Kidney capillary endothelial cell (primary cell): ENCODE results near the gene HOGA1.
"Not testable (repeated sequence)": the region's sequence is repeated elsewhere in the genome, so short reads cannot be mapped to it uniquely, and the experiment has no call there.

Experiments
- DNase-seq: peaks from one replicate; pipeline ENCODE4 v3.0.0-alpha.2; 2018; ENCODE audit warnings: low spot score

Gene HOGA1

GRCh38 chr10:97611473-97611872, 27.3 kb downstream of the HOGA1 start:
- DNase-seq: no peak

GRCh38 chr10:97612386-97612785, 28.2 kb downstream of the HOGA1 start:
- peak; percentile 62 for DNase-seq

GRCh38 chr10:97618285-97618684, 34.1 kb downstream of the HOGA1 start:
- DNase-seq: no peak

- no peak for DNase-seq
Measured at GRCh38 chr10:97618733-97619132, 34.5 kb downstream of the HOGA1 start.

GRCh38 chr10:97623277-97623676, 39.1 kb downstream of the HOGA1 start:
- no peak for DNase-seq

GRCh38 chr10:97627731-97628130, 43.5 kb downstream of the HOGA1 start:
- DNase-seq: no peak

- no peak for DNase-seq
Measured at GRCh38 chr10:97628228-97628627, 44.0 kb downstream of the HOGA1 start.

GRCh38 chr10:97629289-97629688, 45.1 kb downstream of the HOGA1 start:
- DNase-seq: no peak

- no peak for DNase-seq
Measured at GRCh38 chr10:97631098-97631497, 46.9 kb downstream of the HOGA1 start.

GRCh38 chr10:97632949-97633884, 49.0 kb downstream of the HOGA1 start, which contains the start of gene MORN4:
Gene MORN4, minus strand, starts transcription at chr10:97633500. Its CDS starts 13,847 bp downstream, at chr10:97619653.
- peak; percentile 91 for DNase-seq

GRCh38 chr10:97633921-97634320, 49.7 kb downstream of the HOGA1 start:
- DNase-seq: no peak

GRCh38 chr10:97635577-97635976, 51.4 kb downstream of the HOGA1 start:
- no peak for DNase-seq

- not testable (repeated sequence) for DNase-seq
Measured at GRCh38 chr10:97639090-97639489, 54.9 kb downstream of the HOGA1 start.

GRCh38 chr10:97640174-97640867, 56.1 kb downstream of the HOGA1 start, which contains the start of gene PI4K2A:
Gene PI4K2A, plus strand, starts transcription at chr10:97640671. Its CDS starts 72 bp downstream, at chr10:97640743.
- peak; percentile 99 for DNase-seq

- peak; percentile 16 for DNase-seq
Measured at GRCh38 chr10:97640868-97641811, 57.0 kb downstream of the HOGA1 start.

GRCh38 chr10:97642471-97643159, 58.4 kb downstream of the HOGA1 start:
- not testable (repeated sequence) for DNase-seq

- DNase-seq: no peak
Measured at GRCh38 chr10:97643441-97643985, 59.3 kb downstream of the HOGA1 start.

GRCh38 chr10:97644936-97645335, 60.7 kb downstream of the HOGA1 start:
- DNase-seq: no peak

GRCh38 chr10:97647556-97647955, 63.4 kb downstream of the HOGA1 start:
- no peak for DNase-seq

- DNase-seq: peak; percentile 98
Measured at GRCh38 chr10:97648562-97649404, 64.6 kb downstream of the HOGA1 start.
